Measurements from ENCODE around the gene MTCL1.

MTCL1 gene

DNA sequence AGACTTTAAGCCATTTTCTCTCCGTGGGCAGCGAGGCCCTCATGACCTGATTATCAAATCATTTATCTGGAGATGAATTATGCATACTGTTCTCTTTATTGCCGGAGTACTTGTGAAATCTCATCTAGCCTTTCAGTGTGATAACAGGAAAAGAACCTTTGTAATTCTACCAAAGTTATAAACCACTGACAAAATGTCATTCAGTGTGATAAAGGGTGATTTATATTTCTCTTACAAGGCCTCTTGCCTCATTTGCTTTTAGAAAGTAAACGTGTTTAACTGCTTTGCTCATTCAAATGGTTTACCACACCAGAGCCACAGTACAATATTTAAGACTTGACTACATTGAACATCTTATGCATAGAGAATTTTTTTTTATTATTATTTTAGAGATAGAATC is 13.8 kb downstream of the MTCL1 start:
- ATAC-seq = no peak
- Mint-ChIP-seq H3K27ac (no peak overlapping the region), H3K9me3 (no peaks in the 10 kb centered on the region), H3K36me3 (no peaks in the 10 kb centered on the region), H3K27me3 (peaks cover 10% of the 10 kb centered on the region), H3K4me3 (no peak overlapping the region), H3K4me1 (no peaks in the 10 kb centered on the region)

DNA sequence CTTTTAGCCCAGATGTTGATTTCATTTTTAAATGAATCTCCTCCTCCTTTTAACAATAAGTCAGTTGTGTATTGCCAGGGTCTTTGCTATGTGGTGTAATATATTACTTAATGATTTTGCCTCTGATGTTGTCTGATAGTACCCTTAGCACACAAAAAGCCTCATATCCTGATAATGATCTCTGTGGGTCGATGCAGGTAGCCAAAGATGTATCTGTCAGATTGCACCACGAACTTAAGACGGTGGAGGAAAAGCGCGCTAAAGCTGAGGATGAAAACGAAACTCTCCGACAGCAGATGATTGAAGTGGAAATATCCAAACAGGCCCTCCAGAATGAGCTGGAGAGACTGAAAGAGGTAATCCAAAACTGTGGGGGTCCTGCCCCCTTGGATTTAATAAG is 14.8 kb downstream of the MTCL1 start:
- no peak for ATAC-seq

DNA sequence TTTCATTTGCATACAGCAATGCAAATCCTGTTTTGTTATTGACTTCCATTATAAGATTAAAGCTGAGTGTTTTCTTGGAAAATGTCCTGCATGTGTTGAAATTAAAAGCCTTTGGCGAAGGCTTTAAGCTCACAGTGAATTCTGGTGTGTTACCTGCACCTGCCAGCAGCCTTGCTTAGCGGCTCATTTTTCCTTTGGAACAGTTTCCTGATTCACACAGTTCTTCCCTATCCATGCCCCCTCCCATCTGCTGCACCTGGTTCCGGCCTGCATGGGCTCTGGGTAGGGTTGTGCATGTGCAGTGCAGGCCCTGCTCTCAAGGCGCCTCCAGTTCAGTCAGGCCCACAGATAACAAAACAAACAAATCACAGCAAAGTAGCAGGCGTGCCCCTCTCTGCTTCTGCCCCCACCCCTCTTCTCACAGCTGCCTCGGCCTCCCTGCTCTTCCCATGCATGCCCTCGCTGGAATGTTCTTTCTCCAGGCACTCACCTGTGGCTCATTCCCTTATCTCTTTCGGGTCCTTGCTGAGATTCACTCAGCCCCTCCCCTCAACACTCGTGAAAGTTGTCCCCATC is 15.8 kb downstream of the MTCL1 start:
- H3K27ac Mint-ChIP-seq = no peak overlapping the region
- no peaks in the 10 kb centered on the region for H3K36me3 Mint-ChIP-seq
- H3K4me3 Mint-ChIP-seq = no peak overlapping the region
- no peak for ATAC-seq
- H3K9me3 Mint-ChIP-seq = peaks cover 4% of the 10 kb centered on the region
- H3K27me3 Mint-ChIP-seq = peaks cover 10% of the 10 kb centered on the region
- no peaks in the 10 kb centered on the region for H3K4me1 Mint-ChIP-seq

More for the DNA sequence above, 14.8 kb downstream of the MTCL1 start:
- peaks cover 3% of the 10 kb centered on the region for H3K9me3 Mint-ChIP-seq
- no peaks in the 10 kb centered on the region for H3K36me3 Mint-ChIP-seq
- H3K4me3 Mint-ChIP-seq = no peak overlapping the region
- H3K27ac Mint-ChIP-seq = no peak overlapping the region
- no peaks in the 10 kb centered on the region for H3K4me1 Mint-ChIP-seq
- H3K27me3 Mint-ChIP-seq = peaks cover 10% of the 10 kb centered on the region

DNA sequence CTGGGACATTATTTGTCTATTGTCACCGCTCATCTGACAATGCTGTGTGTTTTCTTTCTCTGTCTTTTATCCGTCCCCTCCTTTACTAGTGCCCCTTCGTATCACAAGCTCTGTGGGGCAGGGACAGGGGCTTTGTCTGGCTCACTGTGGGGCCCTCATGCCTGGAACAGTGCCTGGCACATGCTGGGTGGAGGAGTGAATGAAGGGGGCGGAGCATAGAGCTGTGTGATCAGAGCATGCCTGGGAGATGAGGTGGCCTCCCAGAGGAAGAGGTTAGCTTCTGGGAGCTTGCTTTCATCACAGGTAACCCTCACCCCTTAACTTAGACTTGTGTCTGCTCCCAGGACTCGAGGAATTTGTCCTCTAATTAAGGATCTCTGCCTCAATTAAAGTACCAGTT is 16.4 kb downstream of the MTCL1 start:
- Mint-ChIP-seq H3K9me3 (peaks cover 6% of the 10 kb centered on the region), H3K4me3 (no peak overlapping the region), H3K27me3 (peaks cover 9% of the 10 kb centered on the region), H3K36me3 (no peaks in the 10 kb centered on the region), H3K4me1 (no peaks in the 10 kb centered on the region), H3K27ac (no peak overlapping the region)
- ATAC-seq = no peak

DNA sequence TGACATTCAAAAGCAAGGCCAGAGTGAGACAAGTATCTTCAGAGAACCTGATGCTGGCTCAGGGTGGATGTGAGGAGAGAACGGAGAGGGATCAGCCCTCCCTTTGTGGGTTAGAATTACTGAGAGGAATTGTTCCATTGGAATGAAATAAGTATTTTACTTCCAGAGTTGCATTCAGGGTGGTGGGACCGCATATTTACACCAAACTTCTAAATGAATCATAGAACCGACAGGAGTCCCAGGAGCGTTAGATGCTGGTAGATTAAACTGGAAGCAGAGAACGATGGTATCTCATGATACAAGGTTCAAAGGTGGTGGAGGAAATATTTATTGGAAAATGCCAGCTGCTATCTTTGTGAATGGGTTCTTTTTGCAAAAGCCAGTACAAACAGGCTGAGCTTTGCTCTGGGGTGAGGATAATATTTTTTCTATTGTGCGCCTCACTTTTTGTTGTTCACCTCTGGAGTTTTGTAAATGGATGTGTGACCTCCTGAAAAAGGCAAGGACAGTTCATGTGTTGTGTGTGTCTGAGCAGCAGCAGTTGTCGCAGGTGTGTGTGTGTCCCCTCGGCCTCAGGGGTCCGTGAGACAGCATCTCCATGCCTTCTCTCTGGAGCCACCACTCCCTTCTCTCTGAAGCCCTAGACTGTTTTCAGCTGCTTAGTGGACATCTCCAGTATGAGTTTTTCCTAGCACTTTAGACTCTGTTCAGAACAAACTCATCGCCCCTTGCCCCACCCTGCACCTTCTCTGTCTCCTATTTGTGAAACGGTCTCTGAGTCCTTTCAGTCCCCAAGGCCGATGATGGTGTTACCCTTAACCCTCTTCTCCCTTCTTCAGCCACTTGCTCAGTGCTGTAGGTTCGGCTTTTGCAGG is 17.8 kb downstream of the MTCL1 start:
- ATAC-seq = no peak

DNA sequence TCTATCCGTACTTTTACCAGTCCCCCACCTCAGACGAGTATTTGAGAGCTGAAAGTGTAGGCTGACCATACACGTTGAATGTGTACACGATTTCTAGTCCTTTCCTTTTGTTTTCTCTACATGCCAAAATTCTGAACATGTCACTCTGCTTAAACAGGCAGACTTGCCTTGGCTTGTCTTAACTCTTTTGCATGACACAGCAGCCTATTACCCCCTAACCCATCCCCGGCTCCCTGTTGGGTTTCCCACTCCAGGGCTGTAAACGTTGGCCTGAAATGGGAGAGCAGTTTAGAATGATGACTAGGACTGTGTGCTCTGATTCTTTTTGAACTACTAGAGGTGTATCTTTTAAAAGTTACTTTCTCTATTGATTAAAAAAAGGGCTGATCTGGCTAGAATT is 19.1 kb downstream of the MTCL1 start:
- Mint-ChIP-seq H3K27me3 (no peaks in the 10 kb centered on the region), H3K4me3 (no peak overlapping the region), H3K4me1 (peaks cover 10% of the 10 kb centered on the region), H3K27ac (no peak overlapping the region), H3K36me3 (no peaks in the 10 kb centered on the region), H3K9me3 (peaks cover 6% of the 10 kb centered on the region)
- ATAC-seq = no peak

More for the DNA sequence above, 17.8 kb downstream of the MTCL1 start:
- peaks cover 6% of the 10 kb centered on the region for H3K9me3 Mint-ChIP-seq
- H3K27ac Mint-ChIP-seq = no peak overlapping the region
- peaks cover 10% of the 10 kb centered on the region for H3K4me1 Mint-ChIP-seq
- no peaks in the 10 kb centered on the region for H3K27me3 Mint-ChIP-seq
- H3K4me3 Mint-ChIP-seq = no peak overlapping the region
- H3K36me3 Mint-ChIP-seq = no peaks in the 10 kb centered on the region

DNA sequence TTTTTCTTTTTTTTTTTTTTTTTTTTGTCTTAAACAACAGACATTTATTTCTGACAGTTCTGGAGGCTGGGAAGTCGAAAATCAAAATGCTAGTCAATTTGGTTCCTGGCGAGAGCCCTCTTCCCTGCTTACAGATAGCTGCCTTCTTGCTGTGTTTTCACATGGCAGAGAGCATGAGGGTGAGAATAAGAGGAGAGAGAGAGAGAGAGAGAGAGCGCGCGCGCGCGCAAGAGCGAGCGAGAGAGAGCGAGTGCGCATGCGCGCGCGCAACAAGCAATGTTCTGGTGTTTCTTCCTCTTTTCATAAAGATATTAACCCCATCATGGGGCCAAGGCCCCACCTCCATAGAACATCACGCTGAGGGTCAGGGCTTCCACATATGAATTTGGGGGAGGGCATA is 20.9 kb downstream of the MTCL1 start:
- Mint-ChIP-seq H3K4me3 (no peak overlapping the region), H3K36me3 (no peaks in the 10 kb centered on the region), H3K4me1 (peaks cover 10% of the 10 kb centered on the region), H3K9me3 (peaks cover 6% of the 10 kb centered on the region), H3K27me3 (no peaks in the 10 kb centered on the region), H3K27ac (no peak overlapping the region)
- ATAC-seq = no peak

DNA sequence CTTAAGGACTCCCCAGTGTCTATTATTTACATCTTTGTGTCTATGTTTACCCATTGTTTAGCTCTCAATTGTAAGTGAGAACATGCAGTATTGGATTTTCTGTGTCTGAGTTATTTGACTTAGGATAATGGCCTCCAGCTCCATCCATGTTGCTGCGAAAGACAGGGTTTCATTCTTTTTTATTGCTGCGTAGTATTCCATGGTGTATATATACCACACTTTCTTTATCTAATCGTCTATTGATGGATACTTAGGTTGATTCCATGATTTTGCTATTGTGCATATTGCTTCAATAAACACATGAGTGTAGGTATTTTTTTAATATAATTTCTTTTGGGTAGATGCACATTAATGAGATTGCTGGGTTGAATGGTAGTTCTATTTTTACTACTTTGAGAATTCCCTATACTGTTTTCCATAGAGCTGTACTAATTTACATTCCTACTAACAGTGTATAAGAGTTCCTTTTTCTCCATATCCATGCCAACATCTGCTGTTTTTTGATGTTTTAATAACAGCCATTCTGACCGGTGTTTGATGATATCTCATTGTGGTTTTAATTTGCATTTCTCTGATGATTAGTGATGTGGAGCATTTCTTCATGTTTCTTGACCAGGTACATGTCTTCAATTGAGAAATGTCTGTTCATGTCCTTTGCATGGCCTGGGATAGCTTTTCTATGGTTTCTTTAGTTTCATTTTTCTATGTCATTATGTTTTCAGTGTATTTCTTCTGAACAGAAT is 21.8 kb downstream of the MTCL1 start:
- ATAC-seq = no peak
- Mint-ChIP-seq H3K27me3 (no peaks in the 10 kb centered on the region), H3K4me1 (peaks cover 10% of the 10 kb centered on the region), H3K27ac (no peak overlapping the region), H3K9me3 (peaks cover 6% of the 10 kb centered on the region), H3K36me3 (no peaks in the 10 kb centered on the region), H3K4me3 (no peak overlapping the region)

DNA sequence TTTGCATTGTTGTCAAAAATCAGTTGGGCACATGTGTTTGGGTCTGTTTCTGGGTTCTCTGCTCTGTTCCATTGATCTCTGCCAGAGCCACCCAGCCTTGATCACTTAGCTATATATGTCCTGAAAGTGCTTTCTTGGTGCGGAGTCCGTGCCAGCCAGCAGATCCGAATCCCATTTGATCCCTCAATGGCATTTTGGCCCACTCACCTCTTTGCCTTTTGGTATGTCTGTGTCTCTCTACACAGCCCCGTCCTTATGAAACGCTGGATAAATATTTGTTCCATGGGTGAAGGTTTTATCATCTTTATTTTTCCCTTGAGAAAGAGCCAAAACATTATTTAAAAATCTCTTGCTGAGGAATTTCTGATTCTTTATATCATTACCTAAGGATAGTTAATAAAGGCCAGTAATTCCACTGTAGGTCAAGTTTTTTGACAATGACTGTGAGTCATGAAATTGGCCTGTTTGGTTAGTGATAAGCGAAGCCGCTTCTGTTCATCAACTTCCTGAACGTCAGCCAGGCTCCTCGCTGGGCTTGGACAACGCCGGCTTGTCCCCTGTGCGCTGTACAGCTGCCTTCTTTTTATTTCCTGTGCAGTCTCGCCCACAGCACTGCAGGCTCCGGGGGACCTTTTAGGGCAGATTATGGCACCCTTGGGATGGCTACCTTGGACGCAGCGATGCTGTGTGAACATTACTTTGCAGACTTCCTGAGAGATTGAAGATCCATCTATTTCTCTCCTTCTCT is 24.9 kb downstream of the MTCL1 start:
- H3K4me3 Mint-ChIP-seq = no peak overlapping the region
- H3K9me3 Mint-ChIP-seq = peaks cover 3% of the 10 kb centered on the region
- no peak overlapping the region for H3K27ac Mint-ChIP-seq
- ATAC-seq = no peak
- H3K4me1 Mint-ChIP-seq = peaks cover 10% of the 10 kb centered on the region
- no peaks in the 10 kb centered on the region for H3K27me3 Mint-ChIP-seq
- no peaks in the 10 kb centered on the region for H3K36me3 Mint-ChIP-seq

DNA sequence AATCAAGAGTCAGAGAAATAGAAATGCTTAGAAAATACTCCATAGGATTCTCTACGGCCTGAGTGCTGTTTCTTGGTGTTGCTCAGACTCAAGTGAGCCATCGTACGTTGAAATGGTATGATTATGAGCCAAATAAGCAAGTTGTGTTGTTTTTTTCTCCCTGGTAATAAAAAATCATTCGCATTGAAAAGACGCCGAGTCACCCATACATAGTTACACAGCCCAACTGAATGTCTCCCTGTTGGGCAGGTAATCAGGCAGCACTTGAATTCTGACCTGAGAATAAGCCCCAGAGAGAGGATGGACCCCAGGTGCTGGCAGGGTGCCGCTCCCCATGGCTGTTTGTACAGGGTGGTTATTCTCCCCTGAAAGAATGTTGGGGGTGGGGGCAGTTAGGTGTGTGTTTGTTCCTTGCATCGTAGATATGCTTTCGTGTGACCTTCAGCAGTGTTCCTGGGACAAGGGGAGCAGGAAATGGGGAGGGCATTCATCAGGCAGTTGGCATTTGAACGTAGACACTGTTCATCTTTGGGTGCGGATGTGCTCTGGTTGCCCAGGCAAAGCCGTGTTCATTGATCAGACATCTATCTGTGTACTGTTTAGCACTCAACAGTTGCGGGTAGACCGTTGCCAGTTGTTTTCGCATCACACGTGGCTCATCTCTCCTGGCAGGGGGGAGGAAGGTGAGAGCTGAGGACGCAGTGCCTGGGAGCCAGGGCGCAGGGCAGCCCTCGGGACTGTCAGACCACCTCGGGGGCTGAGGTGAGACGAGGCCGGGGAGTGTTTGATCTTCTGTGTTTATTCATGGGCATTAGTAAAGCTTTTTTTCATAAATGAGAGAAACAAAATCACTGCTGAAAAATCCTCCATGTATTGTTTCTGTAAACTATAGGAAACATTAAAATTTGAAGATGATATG is 27.3 kb downstream of the MTCL1 start:
- Mint-ChIP-seq H3K27ac (no peak overlapping the region), H3K36me3 (no peaks in the 10 kb centered on the region), H3K4me3 (no peak overlapping the region), H3K4me1 (peaks cover 4% of the 10 kb centered on the region), H3K9me3 (no peaks in the 10 kb centered on the region), H3K27me3 (no peaks in the 10 kb centered on the region)
- no peak for ATAC-seq

DNA sequence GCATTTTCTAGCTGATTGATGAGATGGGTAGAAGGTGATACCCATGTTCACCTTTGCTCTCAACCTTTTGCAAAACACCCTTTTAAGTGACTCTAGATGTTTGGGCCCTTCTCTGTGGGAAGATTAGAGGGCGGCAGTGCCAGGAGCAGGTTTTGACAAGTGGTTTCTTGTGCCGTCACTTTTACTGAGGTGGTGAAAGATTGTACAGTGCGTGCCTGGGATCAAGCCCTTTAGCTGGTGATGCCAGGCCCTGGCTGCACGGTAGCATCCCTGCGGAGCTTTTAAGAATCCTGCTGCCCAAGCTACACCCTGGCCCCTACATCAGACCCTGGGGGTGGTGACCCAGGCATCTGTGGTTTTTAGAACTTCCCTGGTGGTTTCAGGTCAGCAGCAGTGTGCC is 29.1 kb downstream of the MTCL1 start:
- Mint-ChIP-seq H3K36me3 (no peaks in the 10 kb centered on the region), H3K4me1 (no peaks in the 10 kb centered on the region), H3K27ac (no peak overlapping the region), H3K9me3 (no peaks in the 10 kb centered on the region), H3K27me3 (no peaks in the 10 kb centered on the region), H3K4me3 (no peak overlapping the region)
- ATAC-seq = no peak

DNA sequence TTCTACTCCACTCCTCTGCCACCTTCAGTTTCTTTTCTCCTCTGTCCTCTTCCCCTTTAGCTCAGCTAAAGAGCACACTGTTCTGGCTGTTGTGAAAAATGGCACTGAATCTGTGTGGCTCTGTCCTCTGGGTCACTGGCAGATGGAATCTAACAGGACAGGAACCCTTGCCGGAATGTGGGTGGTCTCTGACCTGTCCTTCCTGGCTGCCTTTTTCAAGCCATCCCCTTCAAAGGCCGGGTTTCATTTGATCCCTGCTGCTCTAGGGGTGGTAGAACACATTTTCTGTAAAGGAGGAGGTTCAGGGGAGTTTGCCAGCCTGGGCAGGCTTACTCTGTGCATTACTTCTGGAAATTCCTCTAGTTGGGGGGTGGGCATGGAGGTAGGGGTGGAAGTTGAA is 29.9 kb downstream of the MTCL1 start:
- no peaks in the 10 kb centered on the region for H3K9me3 Mint-ChIP-seq
- no peak for ATAC-seq
- no peaks in the 10 kb centered on the region for H3K36me3 Mint-ChIP-seq
- H3K4me1 Mint-ChIP-seq = no peaks in the 10 kb centered on the region
- H3K27ac Mint-ChIP-seq = no peak overlapping the region
- no peaks in the 10 kb centered on the region for H3K27me3 Mint-ChIP-seq
- H3K4me3 Mint-ChIP-seq = no peak overlapping the region

DNA sequence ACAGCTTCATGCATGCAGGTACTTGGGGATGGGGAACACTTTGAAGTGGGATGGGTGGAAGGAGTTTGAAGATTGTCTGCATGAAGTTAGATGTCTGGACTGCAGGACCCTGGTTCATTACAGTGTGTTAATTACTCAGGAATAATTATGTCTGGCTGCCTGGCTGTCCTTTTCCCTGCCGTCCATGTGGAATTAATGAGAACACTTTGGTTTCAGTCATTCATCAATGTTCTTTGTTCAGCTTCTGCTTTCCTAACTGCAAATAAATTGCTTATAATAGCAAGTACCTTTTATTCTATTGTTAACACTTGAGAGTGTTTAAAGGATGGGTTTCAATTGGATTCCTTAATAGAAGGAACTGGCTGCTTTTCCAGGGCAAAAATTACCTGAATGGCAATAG is 35.8 kb downstream of the MTCL1 start:
- H3K27ac Mint-ChIP-seq = no peak overlapping the region
- no peak overlapping the region for H3K4me3 Mint-ChIP-seq
- no peaks in the 10 kb centered on the region for H3K27me3 Mint-ChIP-seq
- peaks cover 6% of the 10 kb centered on the region for H3K36me3 Mint-ChIP-seq
- no peak for ATAC-seq
- peaks cover 10% of the 10 kb centered on the region for H3K4me1 Mint-ChIP-seq
- H3K9me3 Mint-ChIP-seq = peaks cover 9% of the 10 kb centered on the region

DNA sequence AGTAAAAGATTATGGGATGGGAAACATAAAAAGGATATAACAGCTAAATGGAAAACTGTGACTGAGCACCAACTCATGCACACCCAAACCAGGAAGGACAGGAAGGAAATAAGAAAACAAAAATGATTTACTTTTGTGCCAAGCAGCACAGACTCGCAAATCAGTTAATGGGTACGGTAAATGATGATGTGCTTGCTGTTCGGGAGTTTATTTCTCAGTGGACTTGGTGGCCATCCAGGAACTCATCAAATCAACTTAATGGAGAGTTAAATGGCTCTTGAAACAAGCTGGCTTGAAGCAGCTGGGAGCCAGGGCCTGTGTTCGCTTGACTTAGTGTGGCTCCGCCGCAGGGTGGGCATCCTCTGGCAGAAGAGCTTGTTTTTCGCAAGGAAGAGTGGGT is 36.2 kb downstream of the MTCL1 start:
- no peaks in the 10 kb centered on the region for H3K27me3 Mint-ChIP-seq
- no peak overlapping the region for H3K4me3 Mint-ChIP-seq
- peaks cover 14% of the 10 kb centered on the region for H3K4me1 Mint-ChIP-seq
- peaks cover 9% of the 10 kb centered on the region for H3K9me3 Mint-ChIP-seq
- no peak for ATAC-seq
- H3K27ac Mint-ChIP-seq = no peak overlapping the region
- peaks cover 6% of the 10 kb centered on the region for H3K36me3 Mint-ChIP-seq
